ENCODE measurements around the gene CLCN7. TPM values are rescaled to one million over a fixed set of nuclear protein-coding genes. Genes with fewer than 3 reads are reported as not detected.

The CLCN7 gene
- total and polyA plus RNA-seq, 2 of the 8 experiments (the other 6 are each of a cell fraction or from before 2014, with no cell fraction given) = 38.6 to 81.5 TPM

DNA sequence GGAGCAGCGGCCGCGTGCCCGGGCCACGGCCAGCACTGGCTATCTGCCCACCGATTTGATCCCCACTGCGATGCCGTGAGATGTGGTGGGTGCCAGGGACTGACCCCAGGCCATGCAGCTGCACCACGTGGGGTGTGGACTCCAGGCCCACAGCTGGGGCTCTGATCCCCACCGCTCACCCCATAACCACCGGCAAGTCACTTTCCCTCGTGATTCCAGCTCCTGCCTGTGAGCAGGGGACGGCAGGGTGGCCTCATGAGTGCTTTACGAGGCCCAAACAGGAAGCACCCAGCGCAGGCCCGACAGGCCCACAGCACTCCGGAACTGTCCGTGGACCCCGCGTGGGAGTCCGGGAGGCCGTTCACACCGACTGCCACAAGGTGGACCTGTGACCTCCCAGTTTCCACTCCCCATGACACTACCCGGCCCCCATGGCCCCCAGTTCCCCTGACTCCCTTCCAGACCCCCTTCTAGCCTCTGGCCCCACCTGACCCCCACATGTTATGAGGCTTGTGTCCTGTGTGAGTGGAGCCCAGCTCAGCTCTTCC is 13.3 kb upstream of the CLCN7 start:
- no peak overlapping the region for H4K5ac ChIP-seq (ENCODE audit: insufficient read length, low read depth, low read length)
- no peak overlapping the region for H3K56ac ChIP-seq (replicated peaks; ENCODE audit: insufficient read length, low read depth, low read length)
- H3K23ac ChIP-seq (ENCODE audit: insufficient read length) = no peak overlapping the region
- H2BK120ac ChIP-seq (replicated peaks; ENCODE audit: low read depth, low read length) = no peak overlapping the region
- FAIRE-seq (no peak), DNase-seq (ENCODE audit: low read depth in 1 of 2, low spot score in 2 of 2) (peak in 1 of 2 experiments; percentile 41)
- WGBS, 2 experiments (ENCODE audit: extremely low coverage in 1 of 2, insufficient coverage in 1 of 2, insufficient read length in 1 of 2, insufficient replicate concordance in 2 of 2, low coverage in 1 of 2, low lambda C conversion rate in 2 of 2, missing lambda C conversion rate in 1 of 2) = 89% methylated on average over 19 of the region's 24 CpGs; no CpG with 5 or more reads in 1 of the 2 experiments
- POLR2A ChIA-PET (ENCODE audit: partially characterized antibody) = interaction anchor here (1.0 to 16.8 kb wide), 2 partner anchors 14 to 23 kb away, joined by 4 to 175 read pairs; no protein-coding TSS in a partner anchor
- no peaks in the 10 kb centered on the region for H3K79me1 ChIP-seq (ENCODE audit: low read depth, low read length)
- H3K4ac ChIP-seq (replicated peaks; ENCODE audit: insufficient read length, low read depth, low read length) = no peak overlapping the region
- no peaks in the 10 kb centered on the region for H3K79me2 ChIP-seq (ENCODE audit: control insufficient read depth in 1 of 2, insufficient read depth in 2 of 2, low read length in 2 of 2)
- H3K27ac ChIP-seq (ENCODE audit: low read depth, low read length) = no peak overlapping the region
- no peak overlapping the region for H3K9ac ChIP-seq (replicated peaks in 1 of 4; ENCODE audit: extremely low read depth in 1 of 4, low read depth in 3 of 4, low read length in 3 of 4)
- H4K20me1 ChIP-seq (replicated peaks in 1 of 2; ENCODE audit: control insufficient read depth in 1 of 2, insufficient read depth in 2 of 2, low read length in 2 of 2) = no peaks in the 10 kb centered on the region
- H4K8ac ChIP-seq (ENCODE audit: extremely low read depth, insufficient read depth, low read length) = peak overlapping the region; percentile 92; the same call in 1 of the 2 replicates
- CTCF ChIA-PET (ENCODE audit: partially characterized antibody) = no interaction called here
- H2BK15ac ChIP-seq (ENCODE audit: low read length) = no peak overlapping the region
- no peak overlapping the region for H3K4me3 ChIP-seq (ENCODE audit: extremely low read depth in 1 of 4, insufficient read depth in 2 of 4, low read depth in 3 of 4, low read length in 4 of 4)
- no peak overlapping the region for H2AK5ac ChIP-seq (ENCODE audit: low read depth, low read length)
- TF ChIP-seq HDAC6 (IDR thresholded peaks at IDR 0.05; ENCODE audit: low read depth, low read length) (no peak), ATF2 (IDR thresholded peaks at IDR 0.05; ENCODE audit: low read length) (no peak), FOSL1 (IDR thresholded peaks at IDR 0.05; ENCODE audit: insufficient read depth, low read depth, low read length) (no peak), E2F6 (IDR thresholded peaks at IDR 0.05) (no peak), CREB1 (IDR thresholded peaks at IDR 0.05) (no peak), EGR1 (IDR thresholded peaks at IDR 0.05; ENCODE audit: borderline replicate concordance, low read depth, low read length) (no peak), SIRT6 (IDR thresholded peaks at IDR 0.05; ENCODE audit: low read length) (no peak), BACH1 (IDR thresholded peaks at IDR 0.05; ENCODE audit: low read length) (no peak)
- H3K23me2 ChIP-seq (ENCODE audit: low read depth, low read length) = peaks cover 4% of the 10 kb centered on the region; the same call in 1 of the 2 replicates
- no peak overlapping the region for H3K4me2 ChIP-seq (ENCODE audit: insufficient read depth in 1 of 2, low read depth in 2 of 2, low read length in 2 of 2)
- H2AFZ ChIP-seq (ENCODE audit: low read length) = no peak overlapping the region; the same call in 1 of the 2 replicates
- H3K18ac ChIP-seq (ENCODE audit: extremely low read depth, low read length) = no peak overlapping the region
- H3K14ac ChIP-seq (ENCODE audit: insufficient read length) = no peak overlapping the region
- H3K27me3 ChIP-seq (replicated peaks in 1 of 4; ENCODE audit: control insufficient read depth in 3 of 4, extremely low read depth in 1 of 4, insufficient read depth in 3 of 4, low read length in 3 of 4) = peaks cover 0 to 5% (median 0%) of the 10 kb centered on the region in 4 experiments; a peak in 1 of 7 replicates
- H2BK12ac ChIP-seq (ENCODE audit: low read depth, low read length) = no peak overlapping the region
- no peaks in the 10 kb centered on the region; a peak in 1 of 4 replicates for H3K9me3 ChIP-seq (ENCODE audit: insufficient read depth in 2 of 2, low read depth in 1 of 2, low read length in 1 of 2)
- H4K91ac ChIP-seq (replicated peaks; ENCODE audit: insufficient read length, low read length) = no peak overlapping the region
- no peaks in the 10 kb centered on the region for H3K36me3 ChIP-seq (ENCODE audit: control insufficient read depth in 2 of 4, insufficient read depth in 4 of 4, low read length in 3 of 4)
- no peak overlapping the region for H2BK5ac ChIP-seq (ENCODE audit: low read depth, low read length)
- no peaks in the 10 kb centered on the region for H3K4me1 ChIP-seq (replicated peaks in 1 of 4; ENCODE audit: control insufficient read depth in 3 of 4, insufficient read depth in 4 of 4, low read length in 3 of 4)
- H2BK20ac ChIP-seq (ENCODE audit: low read length) = no peak overlapping the region
